Measurements from ENCODE around the gene LSM2.

The LSM2 gene

GRCh38 chr6:31775633-31776484 is 30.9 kb downstream of the LSM2 start:
- DNase-seq, result no peak

GRCh38 chr6:31775184-31775583 is 31.6 kb downstream of the LSM2 start:
- DNase-seq, result no peak

GRCh38 chr6:31771992-31772358 is 34.8 kb downstream of the LSM2 start:
- DNase-seq, result no peak

DNA sequence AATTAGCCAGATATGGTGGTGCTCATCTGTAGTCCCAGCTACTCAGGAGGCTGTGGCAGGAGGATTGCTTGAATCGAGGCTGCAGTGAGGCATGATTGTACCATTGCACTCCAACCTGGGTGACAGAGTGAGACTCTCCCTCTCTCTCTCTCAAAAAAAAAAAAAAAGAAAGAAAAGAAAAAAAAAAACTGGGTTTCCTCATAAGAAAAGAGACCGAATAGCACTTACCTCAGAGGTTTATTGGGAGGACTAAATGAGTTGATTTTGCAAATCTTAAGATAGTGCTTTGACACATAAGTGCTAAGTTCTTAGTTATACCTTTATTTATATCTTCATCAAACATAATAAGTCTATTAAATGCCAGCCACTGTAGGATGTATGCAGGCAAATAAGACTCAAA is 35.9 kb downstream of the LSM2 start:
- no peak for DNase-seq

- peak; percentile 86 for DNase-seq
Measured at GRCh38 chr6:31769684-31770371, 36.9 kb downstream of the LSM2 start.

- no peak for DNase-seq
Measured at GRCh38 chr6:31768363-31769257, 38.2 kb downstream of the LSM2 start.

DNA sequence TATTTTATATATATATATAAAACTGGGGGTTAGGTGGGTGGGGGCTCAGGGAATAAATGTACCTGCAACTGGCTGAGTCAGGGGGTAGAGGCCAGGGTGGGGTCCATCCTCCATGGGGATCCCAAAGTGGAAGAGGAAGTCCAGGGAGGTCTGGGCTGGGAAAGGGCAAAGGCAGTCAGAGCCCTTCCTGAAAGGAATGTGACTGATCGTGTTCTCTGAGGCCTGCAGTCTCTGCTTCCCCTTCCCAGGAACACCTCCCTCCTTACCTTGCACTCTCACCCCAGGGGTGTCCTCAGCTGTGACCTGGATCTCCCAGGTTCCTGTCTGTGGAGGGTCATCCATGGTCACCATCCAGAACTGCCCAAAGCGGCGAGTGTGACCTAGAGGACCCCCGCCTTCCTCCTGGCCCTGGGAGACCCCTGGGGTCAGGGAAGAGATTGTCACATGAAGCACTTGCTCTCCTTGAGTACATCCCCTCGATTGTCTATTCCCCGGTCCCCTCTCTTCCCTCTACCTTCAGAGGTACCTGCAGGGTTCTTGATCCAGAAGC is 39.6 kb downstream of the LSM2 start:
- no peak for DNase-seq

GRCh38 chr6:31765910-31766794 is 40.6 kb downstream of the LSM2 start:
- DNase-seq, result no peak

DNA sequence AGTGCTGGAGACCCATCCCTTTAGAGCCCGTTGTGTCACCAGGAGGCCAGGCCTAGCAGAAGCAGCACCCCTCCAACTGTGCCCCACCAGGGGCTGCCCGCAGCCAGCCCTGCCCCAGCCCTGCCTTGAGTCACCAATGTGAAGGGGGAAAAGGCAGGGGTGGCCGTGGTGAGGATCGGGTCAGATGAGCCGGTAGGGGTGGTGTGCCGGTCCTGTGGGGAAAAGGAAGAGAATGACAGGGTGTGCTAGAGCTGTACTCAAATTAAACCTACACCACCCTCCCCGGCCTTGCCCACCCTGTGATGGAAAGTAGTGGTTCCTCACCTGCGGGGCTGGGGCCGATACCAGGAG is 41.2 kb downstream of the LSM2 start:
- DNase-seq, result no peak

- DNase-seq, result no peak
Measured at GRCh38 chr6:31764198-31764597, 42.6 kb downstream of the LSM2 start.

DNA sequence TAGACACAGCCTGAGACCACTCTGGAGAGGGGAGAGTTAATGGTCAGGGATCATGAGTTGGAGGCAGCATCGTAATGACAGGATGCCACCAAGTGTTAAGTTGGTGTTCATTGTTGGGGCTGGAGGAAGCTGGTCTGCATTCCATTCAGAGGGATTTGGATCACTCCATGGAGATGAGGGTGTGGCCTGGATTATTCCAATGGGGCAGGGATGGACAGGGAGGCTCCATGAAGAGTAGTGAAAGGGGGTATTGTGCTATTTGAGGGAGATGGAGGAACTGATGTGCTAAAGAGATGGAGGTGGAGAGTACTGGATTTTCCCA is 43.2 kb downstream of the LSM2 start:
- no peak for DNase-seq

DNA sequence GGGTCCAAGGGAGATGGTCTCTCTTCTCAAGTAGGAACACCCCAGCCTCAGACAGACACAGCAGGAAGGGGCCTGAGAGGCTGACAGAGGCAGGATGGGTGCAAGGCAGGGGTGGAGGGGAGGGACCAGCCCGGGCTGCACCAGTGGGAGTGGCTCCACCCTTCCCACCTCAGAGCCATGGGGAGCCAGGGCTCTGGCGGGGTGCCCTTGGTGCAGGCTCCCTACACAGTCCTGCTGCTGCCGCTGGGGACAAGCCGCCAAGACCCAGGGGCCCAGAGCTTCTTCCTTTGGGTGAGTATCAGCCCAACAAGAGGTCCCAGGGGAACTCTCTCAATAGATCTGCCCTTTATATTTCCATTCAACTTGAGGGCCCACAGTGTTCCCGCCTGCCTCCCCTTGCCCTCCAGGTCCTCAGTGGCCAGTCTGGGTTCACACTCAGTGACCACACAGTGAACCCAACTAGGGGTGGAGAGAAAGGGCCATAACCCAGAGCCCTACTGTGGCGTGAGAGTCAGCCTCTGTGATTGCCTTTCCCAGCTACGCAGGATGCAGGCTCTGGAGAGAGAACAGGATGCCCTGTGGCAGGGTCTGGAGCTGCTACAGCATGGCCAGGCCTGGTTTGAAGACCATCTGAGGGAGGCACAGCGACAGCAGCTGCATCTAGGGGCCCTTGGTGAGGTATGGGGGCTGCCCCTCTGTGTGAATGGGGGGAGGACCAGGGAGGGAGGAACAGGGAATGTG is 43.7 kb downstream of the LSM2 start:
- no peak for DNase-seq

DNA sequence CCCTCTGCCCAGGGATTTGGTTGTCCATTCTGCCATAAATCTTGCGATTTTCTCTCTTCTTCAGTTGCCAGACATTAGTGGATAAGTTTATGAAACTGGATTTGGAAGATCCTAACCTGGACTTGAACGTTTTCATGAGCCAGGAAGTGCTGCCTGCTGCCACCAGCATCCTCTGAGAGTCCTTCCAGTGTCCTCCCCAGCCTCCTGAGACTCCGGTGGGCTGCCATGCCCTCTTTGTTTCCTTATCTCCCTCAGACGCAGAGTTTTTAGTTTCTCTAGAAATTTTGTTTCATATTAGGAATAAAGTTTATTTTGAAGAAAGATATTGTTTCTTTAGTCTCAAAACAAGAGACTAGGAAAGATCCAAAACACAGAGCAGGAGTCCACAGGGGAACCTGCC is 44.4 kb downstream of the LSM2 start, which contains the start of gene SAPCD1:
Gene SAPCD1, plus strand, starts transcription at position 301 of the 400 bp plus-strand sequence. CDS start 399 bp downstream, outside the sequence.
- no peak for DNase-seq

DNA sequence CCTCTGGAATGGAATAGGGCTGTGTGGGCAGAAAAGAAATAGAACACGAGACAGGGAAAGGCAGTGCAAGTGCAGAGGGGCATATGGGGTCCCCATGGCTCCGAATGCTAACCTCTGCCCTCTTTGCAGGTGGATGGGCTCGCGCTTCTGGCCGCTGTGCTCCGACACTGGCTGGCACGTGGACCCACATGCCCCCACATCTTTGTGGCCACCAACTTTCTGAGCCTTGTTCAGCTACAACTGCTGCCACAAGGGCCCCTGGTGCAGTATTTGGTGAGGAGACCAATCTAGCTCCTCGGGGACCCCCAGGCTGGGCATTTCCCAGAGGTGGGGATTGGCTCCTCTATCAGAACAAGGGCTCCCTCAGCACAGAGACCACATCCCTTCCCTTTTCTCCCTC is 45.4 kb downstream of the LSM2 start:
- no peak for DNase-seq

- no peak for DNase-seq
Measured at GRCh38 chr6:31760790-31761189, 46.0 kb downstream of the LSM2 start.

GRCh38 chr6:31758281-31758680 is 48.5 kb downstream of the LSM2 start:
- DNase-seq, result no peak

DNA sequence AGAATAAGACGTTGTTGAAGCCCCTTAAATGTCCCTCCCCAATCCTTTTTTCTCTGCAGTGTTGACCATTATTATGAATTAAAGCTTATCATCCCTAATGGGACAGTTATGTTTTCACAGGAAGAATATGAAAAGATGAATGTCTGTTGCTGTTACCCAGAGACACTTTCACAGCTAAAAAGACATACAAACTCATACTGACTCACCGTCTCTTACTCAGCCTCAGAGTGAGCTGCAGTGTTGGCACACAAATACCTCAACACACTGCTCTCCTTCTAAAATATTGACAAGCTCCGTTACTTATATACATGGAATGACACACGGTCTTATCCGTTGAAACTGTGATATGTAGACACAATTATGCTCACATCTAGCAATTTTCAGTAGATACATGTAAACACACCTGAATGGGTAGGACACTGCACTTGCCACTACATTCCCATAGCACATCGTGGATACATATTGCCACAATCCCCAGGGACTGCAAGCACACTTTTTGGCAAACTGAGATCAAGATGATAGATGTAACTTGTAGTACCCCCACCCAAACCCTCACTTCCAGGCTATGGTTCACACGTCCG is 53.9 kb downstream of the LSM2 start:
- DNase-seq, result no peak

- no peak for DNase-seq
Measured at GRCh38 chr6:31750411-31751022, 56.2 kb downstream of the LSM2 start.

DNA sequence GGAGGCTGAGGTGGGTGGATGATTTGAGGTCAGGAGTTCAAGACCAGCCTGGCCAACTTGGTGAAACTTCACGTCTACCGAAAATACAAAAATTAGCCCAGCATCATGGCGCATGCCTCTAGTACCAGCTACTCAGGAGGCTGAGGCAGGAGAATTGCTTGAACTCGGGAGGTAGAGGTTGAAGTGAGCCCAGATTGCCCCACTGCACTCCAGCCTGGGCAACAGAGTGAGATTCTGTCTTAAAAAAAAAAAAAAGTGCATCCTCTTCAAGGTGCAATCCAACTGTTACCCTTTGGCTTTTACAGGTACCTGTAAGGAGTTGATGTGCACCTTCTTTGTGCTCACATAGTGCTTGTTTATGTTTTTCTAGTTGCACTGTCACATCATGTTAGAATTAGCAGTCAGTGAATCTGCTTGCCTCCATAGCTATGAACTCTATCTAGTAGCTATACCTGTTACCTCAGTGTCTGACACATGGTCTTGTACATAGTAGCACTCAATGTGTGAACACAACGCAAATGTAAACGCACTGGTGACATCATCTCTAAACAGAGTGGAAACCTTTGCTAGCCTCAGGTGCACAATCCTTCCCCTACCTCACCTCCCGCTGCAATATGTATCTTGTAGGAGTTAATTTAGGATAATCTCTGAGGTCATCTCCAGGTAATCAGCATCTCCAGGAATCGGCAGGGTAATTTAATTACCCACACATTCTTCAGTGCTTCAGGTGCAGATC is 57.3 kb downstream of the LSM2 start:
- no peak for DNase-seq

Measured in CD4-positive, alpha-beta T cell treated with Interleukin-12 subunit alpha and Interleukin-12 subunit beta, for 1 hour (primary cell).